B cell (primary cell): ENCODE data around the gene CREG1. TPM values are rescaled to one million over a fixed set of nuclear protein-coding genes. Genes with fewer than 3 reads are reported as not detected.
"Not testable (repeated sequence)": the region's sequence is repeated elsewhere in the genome, so short reads cannot be mapped to it uniquely, and the experiment has no call there.

Source experiments
- ATAC-seq: fragments of 200-7000 bp; cut with Tn5 transposase; one replicate; pipeline ENCODE4 v1.10.0; 2021; ENCODE audit warnings: low read depth, mild to moderate bottlenecking, moderate number of reproducible peaks, moderate library complexity
- CTCF ChIA-PET: fragments of 350-600 bp; sonication (Branson Sonifier 250); formaldehyde crosslinking; loops from one replicate; lab custom pipeline; 2021; ENCODE audit warnings: antibody characterized with exemption, inconsistent platforms; lab: Charles Lee
- POLR2A ChIA-PET: fragments of 350-600 bp; sonication (Branson Sonifier 250); formaldehyde crosslinking; loops from one replicate; lab custom pipeline; 2021; ENCODE audit warnings: antibody characterized with exemption; lab: Charles Lee
- DNase-seq: peaks from one replicate; pipeline ENCODE4 v3.0.0; 2013
- H2AFZ ChIP-seq: 2 replicates; pipeline ENCODE4 v1.6.1; 2012; ENCODE audit warnings: mild to moderate bottlenecking, low read depth, low read length; ENCODE audit not compliant: insufficient read depth, poor library complexity, severe bottlenecking
- H3K27ac ChIP-seq, 2 donors: 1 replicate in 1 of 2; 2 replicates in 1 of 2; pipeline ENCODE4 v1.5.1; 2012 to 2013; ENCODE audit warnings: low read length in 2 of 2, mild to moderate bottlenecking in 2 of 2, moderate library complexity in 1 of 2
- H3K27me3 ChIP-seq, 4 experiments: fragments of 200-600 bp in 1 of 4; sonication (generic) in 1 of 4; replicated peaks in 1 of 4; 1 replicate in 2 of 4; 2 replicates in 2 of 4; pipeline versions ENCODE4 v1.6.1 to v1.7.0; 2013 to 2016; ENCODE audit warnings: low read length in 3 of 4, mild to moderate bottlenecking in 2 of 4, mixed read lengths in 1 of 4, moderate library complexity in 1 of 4; ENCODE audit not compliant: insufficient read depth in 4 of 4, control insufficient read depth in 3 of 4; ENCODE audit errors: control extremely low read depth in 1 of 4
- H3K36me3 ChIP-seq, 2 experiments: replicated peaks in 1 of 2; 1 replicate in 1 of 2; 2 replicates in 1 of 2; pipeline versions ENCODE4 v1.6.1 to v1.7.1; 2013; ENCODE audit warnings: low read length in 1 of 2; ENCODE audit not compliant: insufficient read depth in 2 of 2, control insufficient read depth in 1 of 2; ENCODE audit errors: control extremely low read depth in 1 of 2, extremely low read depth in 1 of 2
- H3K4me1 ChIP-seq, 2 donors: fragments of 200-600 bp in 1 of 2; sonication (generic) in 1 of 2; 1 replicate in 1 of 2; 2 replicates in 1 of 2; pipeline versions ENCODE4 v1.5.1 to v1.6.1; 2013 to 2017; ENCODE audit warnings: low read length in 2 of 2; ENCODE audit not compliant: control insufficient read depth in 2 of 2, insufficient read depth in 2 of 2
- H3K4me2 ChIP-seq: replicated peaks from 2 replicates; pipeline ENCODE3; 2012; ENCODE audit warnings: mild to moderate bottlenecking, low read depth, low read length; ENCODE audit not compliant: poor library complexity, severe bottlenecking
- H3K4me3 ChIP-seq, 5 experiments: fragments of 200-600 bp in 1 of 5; sonication (generic) in 1 of 5; 1 replicate in 3 of 5; 2 replicates in 2 of 5; pipeline versions ENCODE4 v1.5.1 to v1.7.0; 2011 to 2016; ENCODE audit warnings: low read length in 4 of 5, mild to moderate bottlenecking in 4 of 5, low read depth in 2 of 5, control low read depth in 1 of 5, moderate library complexity in 1 of 5; ENCODE audit not compliant: insufficient read depth in 1 of 5; ENCODE audit errors: control extremely low read depth in 1 of 5, extremely low read depth in 1 of 5
- H3K79me2 ChIP-seq: fragments of 200-600 bp; sonication (generic); one replicate; pipeline ENCODE4 v1.6.0; 2016; ENCODE audit warnings: low read length; ENCODE audit not compliant: control insufficient read depth, insufficient read depth
- H3K9ac ChIP-seq: fragments of 200-600 bp; sonication (generic); 2 replicates; pipeline ENCODE4 v1.6.1; 2017; ENCODE audit warnings: mild to moderate bottlenecking, low read length, moderate library complexity
- H3K9me3 ChIP-seq, 3 donors: one replicate each; pipeline versions ENCODE4 v1.6.1 to v1.7.1; 2013; ENCODE audit warnings: low read length in 2 of 3; ENCODE audit not compliant: control insufficient read depth in 2 of 3, insufficient read depth in 1 of 3; ENCODE audit errors: control extremely low read depth in 1 of 3
- H4K20me1 ChIP-seq: 2 replicates; pipeline ENCODE4 v1.6.0; 2012; ENCODE audit warnings: mild to moderate bottlenecking, low read length; ENCODE audit not compliant: insufficient read depth, control insufficient read depth, poor library complexity, severe bottlenecking
- H3K27ac Mint-ChIP-seq: one replicate; pipeline ENCODE4 v1.8.0; 2021; ENCODE audit warnings: mixed read lengths
- H3K27me3 Mint-ChIP-seq: one replicate; pipeline ENCODE4 v1.8.0; 2021; ENCODE audit warnings: mixed read lengths
- H3K4me1 Mint-ChIP-seq: one replicate; pipeline ENCODE4 v1.8.0; 2021; ENCODE audit warnings: mixed read lengths
- H3K4me3 Mint-ChIP-seq: one replicate; pipeline ENCODE4 v1.8.0; 2021; ENCODE audit warnings: mixed read lengths
- H3K9me3 Mint-ChIP-seq: one replicate; pipeline ENCODE4 v1.8.0; 2022; ENCODE audit warnings: mixed read lengths; ENCODE audit not compliant: insufficient read depth
- CTCF ChIP-seq: fragments of 200-600 bp; IDR thresholded peaks from one replicate; pipeline ENCODE4 v1.8.0; 2022; ENCODE audit warnings: antibody characterized with exemption, mild to moderate bottlenecking
- EZH2 ChIP-seq: IDR thresholded peaks from 2 replicates; pipeline ENCODE4 v1.6.1; 2012; ENCODE audit warnings: borderline replicate concordance, low read depth, mild to moderate bottlenecking, moderate library complexity, low read length; ENCODE audit not compliant: insufficient read depth, poor library complexity, severe bottlenecking
- WGBS: methylation state at CpG from one replicate; pipeline ENCODE4 v1.1.5; 2013; ENCODE audit warnings: missing lambda C conversion rate; ENCODE audit not compliant: insufficient coverage; 5-methylcytosine and 5-hydroxymethylcytosine counted together
- intact Hi-C: fragments of 100-400 bp; cut with micrococcal nuclease; formaldehyde crosslinking; loops from one replicate; pipeline ENCODE4 v1.10.0; 2022
- polyA plus RNA-seq: library from polyadenylated mRNA; depleted of rRNA; stranded (reverse); fragments of >200 nt; gene quantifications from 2 replicates; pipeline ENCODE4 v1.2.3, GENCODE V29; 2012
- total RNA-seq, 2 donors: library from RNA; stranded (reverse); fragments of 120-200 nt in 1 of 2; gene quantifications; 1 replicate in 1 of 2; 2 replicates in 1 of 2; pipeline versions ENCODE4 v1.2.3 to v1.2.4, GENCODE V29; 2013 to 2022

Gene CREG1
- total and polyA plus RNA-seq, 2 donors (not counting 1 experiment from before 2014, with no cell fraction given) = 7.5 to 8.4 TPM

GRCh38 chr1:167575649-167576048, 22.1 kb upstream of the CREG1 start:
- no peak for DNase-seq
- Mint-ChIP-seq H3K9me3 (peaks cover 2% of the 10 kb centered on the region), H3K4me1 (no peaks in the 10 kb centered on the region), H3K27ac (no peak overlapping the region), H3K27me3 (peaks cover 7% of the 10 kb centered on the region), H3K4me3 (no peak overlapping the region)
- Histone ChIP-seq H3K36me3 (no peaks in the 10 kb centered on the region), H3K27me3 (peaks cover 0 to 2% (median 0%) of the 10 kb centered on the region in 4 experiments), H3K9ac (no peak overlapping the region), H3K4me2 (no peak overlapping the region), H3K9me3 (peaks cover 0 to 13% (median 0%) of the 10 kb centered on the region in 3 donors), H3K27ac (no peak overlapping the region), H3K4me3 (no peak overlapping the region), H3K4me1 (no peaks in the 10 kb centered on the region), H3K79me2 (no peaks in the 10 kb centered on the region), H2AFZ (no peak overlapping the region), H4K20me1 (no peaks in the 10 kb centered on the region)
- TF ChIP-seq CTCF = no peak
- TF ChIP-seq EZH2 = no peak
- ChIA-PET CTCF (no interaction called here), POLR2A (no interaction called here)
- intact Hi-C loops = no loop called here
- WGBS = 100% methylated on average over 3 of the region's 13 CpGs
- no peak for ATAC-seq

- no peak for TF ChIP-seq CTCF
- intact Hi-C loops = no loop called here
- Mint-ChIP-seq H3K27ac (no peak overlapping the region), H3K27me3 (peaks cover 16% of the 10 kb centered on the region), H3K9me3 (peaks cover 2% of the 10 kb centered on the region), H3K4me3 (no peak overlapping the region), H3K4me1 (no peaks in the 10 kb centered on the region)
- no peak overlapping the region for H3K4me2 ChIP-seq
- H3K4me1 ChIP-seq = no peaks in the 10 kb centered on the region
- ChIA-PET POLR2A (no interaction called here), CTCF (interaction anchor here (0.6 to 3.5 kb wide), 5 partner anchors 12 to 114 kb away, joined by 3 to 9 read pairs (median 4); partner anchors contain the start of gene CREG1)
- H3K27me3 ChIP-seq = peaks cover 0 to 7% (median 0%) of the 10 kb centered on the region in 4 experiments
- H3K36me3 ChIP-seq = no peaks in the 10 kb centered on the region
- H3K4me3 ChIP-seq = no peak overlapping the region
- H4K20me1 ChIP-seq = no peaks in the 10 kb centered on the region
- no peak overlapping the region for H3K9ac ChIP-seq
- WGBS = no CpG with 5 or more reads among the region's 2 CpGs
- H2AFZ ChIP-seq = no peak overlapping the region
- ATAC-seq = no peak
- no peaks in the 10 kb centered on the region for H3K79me2 ChIP-seq
- no peak for DNase-seq
- H3K9me3 ChIP-seq = peaks cover 0 to 16% (median 0%) of the 10 kb centered on the region in 3 donors
- no peak overlapping the region for H3K27ac ChIP-seq
Measured at GRCh38 chr1:167573035-167573434, 19.5 kb upstream of the CREG1 start.

GRCh38 chr1:167570712-167571111, 17.1 kb upstream of the CREG1 start:
- intact Hi-C loops, ATAC-seq: not testable (repeated sequence)

More at GRCh38 chr1:167570712-167571111, 17.1 kb upstream of the CREG1 start:
- H3K9me3 Mint-ChIP-seq, H3K4me3 ChIP-seq, H4K20me1 ChIP-seq, H3K9ac ChIP-seq, H3K4me3 Mint-ChIP-seq, H3K27ac Mint-ChIP-seq, H3K27ac ChIP-seq, H3K4me2 ChIP-seq, DNase-seq, H3K36me3 ChIP-seq, H3K4me1 ChIP-seq, H2AFZ ChIP-seq, H3K79me2 ChIP-seq, POLR2A ChIA-PET: not testable (repeated sequence)
- H3K27me3 ChIP-seq = peaks cover 0 to 10% (median 0%) of the 10 kb centered on the region in 4 experiments
- Mint-ChIP-seq H3K27me3 (peaks cover 19% of the 10 kb centered on the region), H3K4me1 (peaks cover 10% of the 10 kb centered on the region)
- WGBS = no CpG with 5 or more reads among the region's 6 CpGs
- CTCF ChIA-PET = interaction anchor here (3.5 kb wide), 1 partner anchor 117 kb away, joined by 9 read pairs; no protein-coding TSS in a partner anchor
- H3K9me3 ChIP-seq = peaks cover 0 to 16% (median 0%) of the 10 kb centered on the region in 3 donors
